GM18867 (cell line): ENCODE measurements around the gene CACNA1S.

Source experiments
- ATAC-seq: cut with Tn5 transposase; IDR thresholded peaks from one replicate; pipeline ENCODE4 v1.9.1; 2021; ENCODE audit warnings: mild to moderate bottlenecking, moderate library complexity; ENCODE audit not compliant: unreplicated experiment

CACNA1S gene

GRCh38 chr1:201066986-201067385 is 45.2 kb downstream of the CACNA1S start:
- no peak for ATAC-seq

- ATAC-seq = no peak
Observed at GRCh38 chr1:201065686-201066085, 46.5 kb downstream of the CACNA1S start.

- no peak for ATAC-seq
Observed at GRCh38 chr1:201064806-201065205, 47.4 kb downstream of the CACNA1S start.

- no peak for ATAC-seq
Observed at GRCh38 chr1:201063145-201063544, 49.1 kb downstream of the CACNA1S start.

GRCh38 chr1:201062511-201063091 is 49.6 kb downstream of the CACNA1S start:
- no peak for ATAC-seq

- no peak for ATAC-seq
Observed at GRCh38 chr1:201061886-201062285, 50.3 kb downstream of the CACNA1S start.

GRCh38 chr1:201061049-201061448 is 51.2 kb downstream of the CACNA1S start:
- ATAC-seq = no peak

GRCh38 chr1:201060586-201060985 is 51.6 kb downstream of the CACNA1S start:
- ATAC-seq = no peak

GRCh38 chr1:201059871-201060555 is 52.2 kb downstream of the CACNA1S start:
- ATAC-seq = no peak

GRCh38 chr1:201059401-201059800 is 52.8 kb downstream of the CACNA1S start:
- no peak for ATAC-seq

GRCh38 chr1:201054091-201054543 is 58.1 kb downstream of the CACNA1S start:
- ATAC-seq = no peak

GRCh38 chr1:201053155-201053860 is 58.9 kb downstream of the CACNA1S start:
- ATAC-seq = no peak

- ATAC-seq = no peak
Observed at GRCh38 chr1:201051399-201051798, 60.8 kb downstream of the CACNA1S start.

GRCh38 chr1:201050515-201051277 is 61.5 kb downstream of the CACNA1S start:
- ATAC-seq = no peak

- ATAC-seq = no peak
Observed at GRCh38 chr1:201049248-201049831, 62.9 kb downstream of the CACNA1S start.

GRCh38 chr1:201048521-201048920 is 63.7 kb downstream of the CACNA1S start:
- ATAC-seq = no peak

- ATAC-seq = no peak
Observed at GRCh38 chr1:201044119-201044518, 68.1 kb downstream of the CACNA1S start.

- ATAC-seq = peak; percentile 85
Observed at GRCh38 chr1:201042779-201043461, 69.3 kb downstream of the CACNA1S start.

GRCh38 chr1:201041011-201041410 is 71.2 kb downstream of the CACNA1S start:
- no peak for ATAC-seq

GRCh38 chr1:201039876-201040275 is 72.3 kb downstream of the CACNA1S start:
- ATAC-seq = no peak
